ENCODE results near the gene MAP4.
A peak's percentile ranks its signal among the peaks of the same experiment; 100 is the strongest.
"Not testable (repeated sequence)": the region's sequence is repeated elsewhere in the genome, so short reads cannot be mapped to it uniquely, and the experiment has no call there.

The MAP4 gene

GRCh38 chr3:48016301-48016973, at the start of gene MAP4:
Gene MAP4 (minus strand): TSS chr3:48016416. CDS start chr3:47998860, 17,556 bp downstream.
- Histone ChIP-seq H3K9ac (ENCODE audit: low read length) (no peak within 1 kb of the TSS), H3K4me1 (ENCODE audit: control insufficient read depth, insufficient read depth, low read length) (peaks cover 50% of the 10 kb centered on the region), H3K27me3 (ENCODE audit: control insufficient read depth, insufficient read depth, low read length) (no peaks in the 10 kb centered on the region), H3K36me3 (ENCODE audit: control insufficient read depth, insufficient read depth, low read length) (no peaks in the 10 kb centered on the region), H3K4me3 (ENCODE audit: low read length) (no peak within 1 kb of the TSS), H3K9me3 (ENCODE audit: control insufficient read depth, low read length) (no peaks in the 10 kb centered on the region)

GRCh38 chr3:48065035-48065434, 48.8 kb upstream of the MAP4 start:
- H3K4me3 ChIP-seq (ENCODE audit: low read length), result no peak overlapping the region
- H3K9ac ChIP-seq (ENCODE audit: low read length), result no peak overlapping the region
- H3K4me1 ChIP-seq (ENCODE audit: control insufficient read depth, insufficient read depth, low read length), result peaks cover 9% of the 10 kb centered on the region
- no peaks in the 10 kb centered on the region for H3K27me3 ChIP-seq (ENCODE audit: control insufficient read depth, insufficient read depth, low read length)
- H3K9me3 ChIP-seq (ENCODE audit: control insufficient read depth, low read length), result no peaks in the 10 kb centered on the region
- no peaks in the 10 kb centered on the region for H3K36me3 ChIP-seq (ENCODE audit: control insufficient read depth, insufficient read depth, low read length)

GRCh38 chr3:48064292-48064829, 48.1 kb upstream of the MAP4 start:
- Histone ChIP-seq H3K4me3 (ENCODE audit: low read length) (no peak overlapping the region), H3K27me3 (ENCODE audit: control insufficient read depth, insufficient read depth, low read length) (no peaks in the 10 kb centered on the region), H3K4me1 (ENCODE audit: control insufficient read depth, insufficient read depth, low read length) (peaks cover 7% of the 10 kb centered on the region), H3K9me3 (ENCODE audit: control insufficient read depth, low read length) (no peaks in the 10 kb centered on the region), H3K36me3 (ENCODE audit: control insufficient read depth, insufficient read depth, low read length) (no peaks in the 10 kb centered on the region), H3K9ac (ENCODE audit: low read length) (no peak overlapping the region)

- H3K4me1 ChIP-seq (ENCODE audit: control insufficient read depth, insufficient read depth, low read length); H3K9me3 ChIP-seq (ENCODE audit: control insufficient read depth, low read length); H3K36me3 ChIP-seq (ENCODE audit: control insufficient read depth, insufficient read depth, low read length): not testable (repeated sequence)
Measured at GRCh38 chr3:48061586-48061985, 45.4 kb upstream of the MAP4 start.

GRCh38 chr3:48058091-48058490, 41.9 kb upstream of the MAP4 start:
- no peak overlapping the region for H3K9ac ChIP-seq (ENCODE audit: low read length)

More at GRCh38 chr3:48061586-48061985, 45.4 kb upstream of the MAP4 start:
- not testable (repeated sequence) for H3K9ac ChIP-seq (ENCODE audit: low read length); H3K27me3 ChIP-seq (ENCODE audit: control insufficient read depth, insufficient read depth, low read length); H3K4me3 ChIP-seq (ENCODE audit: low read length)

GRCh38 chr3:48057521-48057920, 41.3 kb upstream of the MAP4 start:
- H3K4me3 ChIP-seq (ENCODE audit: low read length), result no peak overlapping the region
- H3K9ac ChIP-seq (ENCODE audit: low read length), result no peak overlapping the region
- no peaks in the 10 kb centered on the region for H3K36me3 ChIP-seq (ENCODE audit: control insufficient read depth, insufficient read depth, low read length)
- H3K9me3 ChIP-seq (ENCODE audit: control insufficient read depth, low read length), result no peaks in the 10 kb centered on the region
- H3K27me3 ChIP-seq (ENCODE audit: control insufficient read depth, insufficient read depth, low read length), result no peaks in the 10 kb centered on the region
- H3K4me1 ChIP-seq (ENCODE audit: control insufficient read depth, insufficient read depth, low read length), result no peaks in the 10 kb centered on the region

More at GRCh38 chr3:48058091-48058490, 41.9 kb upstream of the MAP4 start:
- Histone ChIP-seq H3K9me3 (ENCODE audit: control insufficient read depth, low read length) (no peaks in the 10 kb centered on the region), H3K4me3 (ENCODE audit: low read length) (no peak overlapping the region), H3K36me3 (ENCODE audit: control insufficient read depth, insufficient read depth, low read length) (no peaks in the 10 kb centered on the region), H3K4me1 (ENCODE audit: control insufficient read depth, insufficient read depth, low read length) (no peaks in the 10 kb centered on the region), H3K27me3 (ENCODE audit: control insufficient read depth, insufficient read depth, low read length) (no peaks in the 10 kb centered on the region)

GRCh38 chr3:48047841-48048464, 31.7 kb upstream of the MAP4 start:
- Histone ChIP-seq H3K9ac (ENCODE audit: low read length) (no peak overlapping the region), H3K36me3 (ENCODE audit: control insufficient read depth, insufficient read depth, low read length) (no peaks in the 10 kb centered on the region), H3K4me1 (ENCODE audit: control insufficient read depth, insufficient read depth, low read length) (no peaks in the 10 kb centered on the region), H3K9me3 (ENCODE audit: control insufficient read depth, low read length) (no peaks in the 10 kb centered on the region), H3K4me3 (ENCODE audit: low read length) (no peak overlapping the region), H3K27me3 (ENCODE audit: control insufficient read depth, insufficient read depth, low read length) (no peaks in the 10 kb centered on the region)

- H3K4me1 ChIP-seq (ENCODE audit: control insufficient read depth, insufficient read depth, low read length), result peaks cover 13% of the 10 kb centered on the region
- H3K27me3 ChIP-seq (ENCODE audit: control insufficient read depth, insufficient read depth, low read length), result no peaks in the 10 kb centered on the region
- no peaks in the 10 kb centered on the region for H3K36me3 ChIP-seq (ENCODE audit: control insufficient read depth, insufficient read depth, low read length)
- H3K9ac ChIP-seq (ENCODE audit: low read length), result no peak overlapping the region
- no peaks in the 10 kb centered on the region for H3K9me3 ChIP-seq (ENCODE audit: control insufficient read depth, low read length)
- no peak overlapping the region for H3K4me3 ChIP-seq (ENCODE audit: low read length)
Measured at GRCh38 chr3:48042071-48042760, 26.0 kb upstream of the MAP4 start.

- no peaks in the 10 kb centered on the region for H3K9me3 ChIP-seq (ENCODE audit: control insufficient read depth, low read length)
- H3K36me3 ChIP-seq (ENCODE audit: control insufficient read depth, insufficient read depth, low read length), result no peaks in the 10 kb centered on the region
- H3K4me3 ChIP-seq (ENCODE audit: low read length), result no peak overlapping the region
- H3K4me1 ChIP-seq (ENCODE audit: control insufficient read depth, insufficient read depth, low read length), result peaks cover 13% of the 10 kb centered on the region
- no peaks in the 10 kb centered on the region for H3K27me3 ChIP-seq (ENCODE audit: control insufficient read depth, insufficient read depth, low read length)
- peak overlapping the region; percentile 9 for H3K9ac ChIP-seq (ENCODE audit: low read length)
Measured at GRCh38 chr3:48039487-48040190, 23.4 kb upstream of the MAP4 start.

- Histone ChIP-seq H3K9me3 (ENCODE audit: control insufficient read depth, low read length) (no peaks in the 10 kb centered on the region), H3K27me3 (ENCODE audit: control insufficient read depth, insufficient read depth, low read length) (no peaks in the 10 kb centered on the region), H3K36me3 (ENCODE audit: control insufficient read depth, insufficient read depth, low read length) (no peaks in the 10 kb centered on the region), H3K4me3 (ENCODE audit: low read length) (no peak overlapping the region), H3K9ac (ENCODE audit: low read length) (no peak overlapping the region), H3K4me1 (ENCODE audit: control insufficient read depth, insufficient read depth, low read length) (peaks cover 17% of the 10 kb centered on the region)
Measured at GRCh38 chr3:48038971-48039481, 22.8 kb upstream of the MAP4 start.

GRCh38 chr3:48034000-48034516, 17.8 kb upstream of the MAP4 start:
- Histone ChIP-seq H3K9me3 (ENCODE audit: control insufficient read depth, low read length) (no peaks in the 10 kb centered on the region), H3K4me1 (ENCODE audit: control insufficient read depth, insufficient read depth, low read length) (peaks cover 19% of the 10 kb centered on the region), H3K36me3 (ENCODE audit: control insufficient read depth, insufficient read depth, low read length) (no peaks in the 10 kb centered on the region), H3K9ac (ENCODE audit: low read length) (no peak overlapping the region), H3K4me3 (ENCODE audit: low read length) (no peak overlapping the region), H3K27me3 (ENCODE audit: control insufficient read depth, insufficient read depth, low read length) (no peaks in the 10 kb centered on the region)

All from mucosa of stomach (tissue), 1 donor.